Osteocyte (in vitro differentiated cells): ENCODE results near the gene INMT. TPM values are rescaled to one million over a fixed set of nuclear protein-coding genes. Genes with fewer than 3 reads are reported as not detected.

Experiments
- DNase-seq: peaks from one replicate; pipeline ENCODE4 v3.0.0; 2021; ENCODE audit warnings: mixed read lengths; ENCODE audit not compliant: unreplicated experiment; ENCODE audit errors: extremely low spot score
- H3K27ac Mint-ChIP-seq: one replicate; pipeline ENCODE4 v1.8.0; 2021; ENCODE audit warnings: mild to moderate bottlenecking, mixed read lengths; ENCODE audit not compliant: unreplicated experiment
- H3K27me3 Mint-ChIP-seq: one replicate; pipeline ENCODE4 v1.8.0; 2021; ENCODE audit warnings: mixed read lengths; ENCODE audit not compliant: unreplicated experiment
- H3K36me3 Mint-ChIP-seq: one replicate; pipeline ENCODE4 v1.8.0; 2021; ENCODE audit warnings: mixed read lengths; ENCODE audit not compliant: unreplicated experiment
- H3K4me1 Mint-ChIP-seq: one replicate; pipeline ENCODE4 v1.8.0; 2021; ENCODE audit warnings: mixed read lengths; ENCODE audit not compliant: unreplicated experiment
- H3K4me3 Mint-ChIP-seq: one replicate; pipeline ENCODE4 v1.8.0; 2021; ENCODE audit warnings: mild to moderate bottlenecking, moderate library complexity, mixed read lengths; ENCODE audit not compliant: unreplicated experiment
- H3K9me3 Mint-ChIP-seq: one replicate; pipeline ENCODE4 v1.8.0; 2021; ENCODE audit warnings: mixed read lengths; ENCODE audit not compliant: unreplicated experiment
- CTCF ChIP-seq: fragments of 200-600 bp; sonication (generic); IDR thresholded peaks from 2 replicates; pipeline ENCODE4 v1.5.0; 2021; ENCODE audit warnings: antibody characterized with exemption, mild to moderate bottlenecking, moderate library complexity
- total RNA-seq: library from RNA; stranded (reverse); gene quantifications from 2 replicates; pipeline ENCODE4 v1.2.1, GENCODE V29; 2021

INMT gene
- total RNA-seq, 1 donor from 2014 or later: 2.0 TPM

- no peaks in the 10 kb centered on the region for H3K36me3 Mint-ChIP-seq
- peaks cover 68% of the 10 kb centered on the region for H3K27me3 Mint-ChIP-seq
- H3K4me1 Mint-ChIP-seq: no peaks in the 10 kb centered on the region
- no peak overlapping the region for H3K4me3 Mint-ChIP-seq
- H3K27ac Mint-ChIP-seq: no peak overlapping the region
- no peak for TF ChIP-seq CTCF
- H3K9me3 Mint-ChIP-seq: no peaks in the 10 kb centered on the region
- DNase-seq: no peak
Observed at GRCh38 chr7:30735631-30736030, 16.3 kb upstream of the INMT start.

- Mint-ChIP-seq H3K27ac (no peak overlapping the region), H3K36me3 (no peaks in the 10 kb centered on the region), H3K4me1 (no peaks in the 10 kb centered on the region), H3K9me3 (no peaks in the 10 kb centered on the region), H3K27me3 (peaks cover 61% of the 10 kb centered on the region), H3K4me3 (no peak overlapping the region)
- DNase-seq: no peak
- no peak for TF ChIP-seq CTCF
Observed at GRCh38 chr7:30736291-30736690, 15.6 kb upstream of the INMT start.

GRCh38 chr7:30738026-30738915, 13.7 kb upstream of the INMT start:
- no peak for TF ChIP-seq CTCF
- Mint-ChIP-seq H3K9me3 (no peaks in the 10 kb centered on the region), H3K4me1 (no peaks in the 10 kb centered on the region), H3K27me3 (peaks cover 58% of the 10 kb centered on the region), H3K36me3 (no peaks in the 10 kb centered on the region), H3K27ac (no peak overlapping the region), H3K4me3 (no peak overlapping the region)
- no peak for DNase-seq

GRCh38 chr7:30739691-30740090, 12.2 kb upstream of the INMT start:
- Mint-ChIP-seq H3K27me3 (peaks cover 60% of the 10 kb centered on the region), H3K4me1 (no peaks in the 10 kb centered on the region), H3K4me3 (no peak overlapping the region)

More at GRCh38 chr7:30739691-30740090, 12.2 kb upstream of the INMT start:
- no peaks in the 10 kb centered on the region for H3K9me3 Mint-ChIP-seq
- DNase-seq: no peak
- H3K36me3 Mint-ChIP-seq: no peaks in the 10 kb centered on the region
- H3K27ac Mint-ChIP-seq: no peak overlapping the region
- no peak for TF ChIP-seq CTCF
